C4-2B (cell line): ENCODE data around the gene STAG3.

Source experiments
- ZFX ChIP-seq: fragments of 450-650 bp; IDR thresholded peaks from 2 replicates; pipeline ENCODE4 v1.6.1; 2017
- TF ChIP-seq, protein P1 (sequence below): fragments of 450-650 bp; conservative IDR thresholded peaks from 2 replicates; pipeline ENCODE4 v1.5.1; 2017; ENCODE audit warnings: mild to moderate bottlenecking

GRCh38 chr7:100159099-100159623, 18.6 kb upstream of the STAG3 start:
- TF ChIP-seq, protein P1, sequence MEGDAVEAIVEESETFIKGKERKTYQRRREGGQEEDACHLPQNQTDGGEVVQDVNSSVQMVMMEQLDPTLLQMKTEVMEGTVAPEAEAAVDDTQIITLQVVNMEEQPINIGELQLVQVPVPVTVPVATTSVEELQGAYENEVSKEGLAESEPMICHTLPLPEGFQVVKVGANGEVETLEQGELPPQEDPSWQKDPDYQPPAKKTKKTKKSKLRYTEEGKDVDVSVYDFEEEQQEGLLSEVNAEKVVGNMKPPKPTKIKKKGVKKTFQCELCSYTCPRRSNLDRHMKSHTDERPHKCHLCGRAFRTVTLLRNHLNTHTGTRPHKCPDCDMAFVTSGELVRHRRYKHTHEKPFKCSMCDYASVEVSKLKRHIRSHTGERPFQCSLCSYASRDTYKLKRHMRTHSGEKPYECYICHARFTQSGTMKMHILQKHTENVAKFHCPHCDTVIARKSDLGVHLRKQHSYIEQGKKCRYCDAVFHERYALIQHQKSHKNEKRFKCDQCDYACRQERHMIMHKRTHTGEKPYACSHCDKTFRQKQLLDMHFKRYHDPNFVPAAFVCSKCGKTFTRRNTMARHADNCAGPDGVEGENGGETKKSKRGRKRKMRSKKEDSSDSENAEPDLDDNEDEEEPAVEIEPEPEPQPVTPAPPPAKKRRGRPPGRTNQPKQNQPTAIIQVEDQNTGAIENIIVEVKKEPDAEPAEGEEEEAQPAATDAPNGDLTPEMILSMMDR = no peak
- no peak for TF ChIP-seq ZFX
